HL-60 (cell line): ENCODE measurements around the gene LMBRD2.

ENCODE experiments used
- DNase-seq, 2 experiments: peaks; one replicate each; pipeline ENCODE4 v3.0.0-alpha.2; 2010 to 2020; ENCODE audit warnings: low read depth in 1 of 2, low spot score in 1 of 2
- H3K27ac ChIP-seq: fragments of 250-450 bp; sonication (Bioruptor Pico); replicated peaks from 2 replicates; pipeline ENCODE4 v1.5.1; 2020; ENCODE audit warnings: mild to moderate bottlenecking, moderate library complexity
- H3K27me3 ChIP-seq: fragments of 250-450 bp; sonication (Bioruptor Pico); 2 replicates; pipeline ENCODE4 v1.5.1; 2021; ENCODE audit warnings: mild to moderate bottlenecking, moderate library complexity; ENCODE audit not compliant: insufficient read depth, poor library complexity, severe bottlenecking
- H3K4me3 ChIP-seq: replicated peaks from 2 replicates; pipeline ENCODE4 v1.5.1; 2011; ENCODE audit warnings: mild to moderate bottlenecking, control low read depth, low read length; ENCODE audit not compliant: insufficient read depth
- CTCF ChIP-seq: IDR thresholded peaks from one replicate; pipeline ENCODE4 v1.5.1; 2011; ENCODE audit warnings: low read length, control low read depth, inconsistent platforms; ENCODE audit not compliant: insufficient read depth
- GABPA ChIP-seq: IDR thresholded peaks from 2 replicates; pipeline ENCODE4 v1.6.1; 2012; ENCODE audit warnings: low read depth
- POLR2AphosphoS5 ChIP-seq: IDR thresholded peaks from 2 replicates; pipeline ENCODE4 v1.6.1; 2012; ENCODE audit warnings: low read depth
- SPI1 ChIP-seq: IDR thresholded peaks from 2 replicates; pipeline ENCODE4 v1.6.1; 2012; ENCODE audit warnings: low read depth, mild to moderate bottlenecking, borderline replicate concordance
- TF ChIP-seq, protein P1 (sequence below): IDR thresholded peaks from 2 replicates; pipeline ENCODE4 v1.6.1; 2012; ENCODE audit warnings: low read depth; ENCODE audit not compliant: insufficient replicate concordance

Gene LMBRD2

DNA sequence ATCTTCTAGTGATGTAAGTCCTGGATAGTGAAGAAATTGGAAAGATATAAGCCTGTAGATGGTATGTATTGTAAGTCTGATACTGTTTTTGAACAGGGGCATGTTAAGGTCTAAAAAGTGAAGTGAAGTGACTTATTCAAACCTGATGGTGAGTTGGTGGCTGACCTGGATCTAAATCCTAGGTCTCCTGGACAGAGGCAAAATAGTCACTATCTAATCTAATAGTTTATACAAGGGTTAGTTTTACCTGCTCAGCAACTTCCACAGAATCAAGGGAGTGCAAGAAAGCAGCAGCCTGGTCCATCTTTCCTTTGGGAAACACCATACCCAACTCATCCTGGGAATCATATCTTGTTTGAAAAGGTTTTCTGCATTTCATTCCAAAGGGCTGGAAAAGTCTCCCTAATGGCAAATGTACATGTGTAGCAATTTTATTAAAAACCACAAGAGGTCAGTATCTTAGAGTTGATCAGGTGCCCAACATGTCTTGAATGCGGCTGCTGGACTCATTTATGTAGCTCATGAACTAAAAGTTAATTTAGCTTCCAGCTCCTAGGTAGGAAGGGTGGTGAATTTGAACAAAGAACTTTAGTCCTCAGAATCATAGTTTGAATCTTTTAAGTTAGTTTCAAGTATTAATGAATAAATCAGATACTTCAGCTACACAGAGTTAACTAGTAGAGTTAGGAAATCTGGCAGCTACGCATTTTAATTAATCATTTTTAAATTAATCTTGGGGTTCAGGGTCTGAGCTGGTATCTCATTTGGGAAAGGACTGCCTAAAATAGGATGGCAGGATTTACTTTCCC, 26.2 kb upstream of the LMBRD2 start:
- TF ChIP-seq POLR2AphosphoS5, result no peak
- TF ChIP-seq GABPA, result no peak
- TF ChIP-seq, protein P1, sequence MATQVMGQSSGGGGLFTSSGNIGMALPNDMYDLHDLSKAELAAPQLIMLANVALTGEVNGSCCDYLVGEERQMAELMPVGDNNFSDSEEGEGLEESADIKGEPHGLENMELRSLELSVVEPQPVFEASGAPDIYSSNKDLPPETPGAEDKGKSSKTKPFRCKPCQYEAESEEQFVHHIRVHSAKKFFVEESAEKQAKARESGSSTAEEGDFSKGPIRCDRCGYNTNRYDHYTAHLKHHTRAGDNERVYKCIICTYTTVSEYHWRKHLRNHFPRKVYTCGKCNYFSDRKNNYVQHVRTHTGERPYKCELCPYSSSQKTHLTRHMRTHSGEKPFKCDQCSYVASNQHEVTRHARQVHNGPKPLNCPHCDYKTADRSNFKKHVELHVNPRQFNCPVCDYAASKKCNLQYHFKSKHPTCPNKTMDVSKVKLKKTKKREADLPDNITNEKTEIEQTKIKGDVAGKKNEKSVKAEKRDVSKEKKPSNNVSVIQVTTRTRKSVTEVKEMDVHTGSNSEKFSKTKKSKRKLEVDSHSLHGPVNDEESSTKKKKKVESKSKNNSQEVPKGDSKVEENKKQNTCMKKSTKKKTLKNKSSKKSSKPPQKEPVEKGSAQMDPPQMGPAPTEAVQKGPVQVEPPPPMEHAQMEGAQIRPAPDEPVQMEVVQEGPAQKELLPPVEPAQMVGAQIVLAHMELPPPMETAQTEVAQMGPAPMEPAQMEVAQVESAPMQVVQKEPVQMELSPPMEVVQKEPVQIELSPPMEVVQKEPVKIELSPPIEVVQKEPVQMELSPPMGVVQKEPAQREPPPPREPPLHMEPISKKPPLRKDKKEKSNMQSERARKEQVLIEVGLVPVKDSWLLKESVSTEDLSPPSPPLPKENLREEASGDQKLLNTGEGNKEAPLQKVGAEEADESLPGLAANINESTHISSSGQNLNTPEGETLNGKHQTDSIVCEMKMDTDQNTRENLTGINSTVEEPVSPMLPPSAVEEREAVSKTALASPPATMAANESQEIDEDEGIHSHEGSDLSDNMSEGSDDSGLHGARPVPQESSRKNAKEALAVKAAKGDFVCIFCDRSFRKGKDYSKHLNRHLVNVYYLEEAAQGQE, result no peak
- no peak for TF ChIP-seq SPI1
- no peak for TF ChIP-seq CTCF
- H3K27me3 ChIP-seq, result no peaks in the 10 kb centered on the region
- H3K4me3 ChIP-seq, result no peak overlapping the region
- DNase-seq, result no peak
- no peak overlapping the region for H3K27ac ChIP-seq

DNA sequence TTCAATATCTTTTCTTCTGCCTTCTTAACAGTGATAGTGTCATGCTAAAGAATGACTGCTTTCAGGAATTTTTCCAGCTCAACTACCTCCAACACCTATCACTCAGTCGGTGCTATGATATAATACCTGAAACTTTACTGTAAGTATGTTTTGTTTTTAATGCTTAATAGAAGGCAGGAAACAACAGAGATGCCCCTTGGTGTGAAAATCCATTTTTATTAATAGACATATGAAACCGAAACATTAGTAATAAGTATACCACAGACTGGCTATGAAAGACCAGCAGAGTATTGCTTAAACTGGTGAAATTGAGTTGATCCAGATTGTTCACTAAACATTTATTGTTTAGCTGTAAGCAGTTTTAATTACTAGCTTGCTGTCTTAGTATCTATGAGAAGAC, 25.5 kb upstream of the LMBRD2 start:
- Histone ChIP-seq H3K4me3 (no peak overlapping the region), H3K27me3 (no peaks in the 10 kb centered on the region), H3K27ac (no peak overlapping the region)
- TF ChIP-seq CTCF (no peak), GABPA (no peak)
- TF ChIP-seq, protein P1, result no peak
- DNase-seq, result no peak

- no peak overlapping the region for H3K4me3 ChIP-seq
- no peaks in the 10 kb centered on the region for H3K27me3 ChIP-seq
- no peak overlapping the region for H3K27ac ChIP-seq
- TF ChIP-seq CTCF, result no peak
- TF ChIP-seq SPI1, result no peak
- TF ChIP-seq, protein P1, result no peak
- TF ChIP-seq POLR2AphosphoS5, result no peak
- no peak for TF ChIP-seq GABPA
- no peak for DNase-seq
Observed at GRCh38 chr5:36175043-36175442, 23.4 kb upstream of the LMBRD2 start.
